GM12801 (cell line): ENCODE results near the gene DYNLT4.

ENCODE experiments used
- TF ChIP-seq, protein P1 (sequence below): IDR thresholded peaks from one replicate; pipeline ENCODE4 v1.5.1; 2011; ENCODE audit warnings: control low read depth; ENCODE audit not compliant: insufficient read length; ENCODE audit errors: extremely low read depth

Gene DYNLT4, protein sequence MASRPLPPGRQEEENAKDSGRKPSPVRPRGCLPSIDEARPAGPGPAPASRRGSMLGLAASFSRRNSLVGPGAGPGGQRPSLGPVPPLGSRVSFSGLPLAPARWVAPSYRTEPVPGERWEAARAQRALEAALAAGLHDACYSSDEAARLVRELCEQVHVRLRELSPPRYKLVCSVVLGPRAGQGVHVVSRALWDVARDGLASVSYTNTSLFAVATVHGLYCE

DNA sequence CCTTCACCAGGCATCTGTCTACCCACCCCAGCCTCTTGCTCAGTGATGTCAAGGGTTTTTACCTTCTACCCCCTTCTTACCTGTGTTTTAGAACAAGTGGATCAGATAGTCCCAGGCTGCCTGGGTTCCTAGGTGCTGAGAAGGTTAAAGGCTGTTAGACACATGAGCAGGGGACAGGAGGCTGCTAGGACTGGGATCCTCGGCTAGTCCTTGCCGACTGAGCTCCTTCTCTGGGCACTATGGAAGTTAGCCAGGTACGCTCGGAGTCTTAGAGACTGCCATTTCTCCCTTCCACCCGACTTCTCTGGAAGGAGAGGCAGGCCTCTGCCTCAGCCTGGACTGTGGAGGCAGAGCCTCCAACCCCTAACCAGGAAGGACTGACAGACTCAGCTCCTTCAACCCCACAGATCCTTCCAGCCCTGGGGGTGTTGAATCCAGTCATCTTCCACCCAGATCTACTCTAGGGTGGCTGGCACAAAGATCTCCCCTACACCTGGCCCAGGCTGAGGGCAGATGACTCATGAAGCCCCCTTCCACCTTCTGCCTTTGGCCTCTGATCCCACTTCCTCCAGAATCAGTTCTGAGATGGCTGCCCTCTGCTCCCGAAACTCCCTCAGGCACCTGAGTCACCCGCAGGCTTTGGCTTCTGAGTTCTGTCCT, at the start of gene DYNLT4:
TSS of gene DYNLT4 (minus strand) at position 648 of the 660 bp plus-strand sequence. CDS start 683 bp downstream, outside the sequence.
- TF ChIP-seq, protein P1, sequence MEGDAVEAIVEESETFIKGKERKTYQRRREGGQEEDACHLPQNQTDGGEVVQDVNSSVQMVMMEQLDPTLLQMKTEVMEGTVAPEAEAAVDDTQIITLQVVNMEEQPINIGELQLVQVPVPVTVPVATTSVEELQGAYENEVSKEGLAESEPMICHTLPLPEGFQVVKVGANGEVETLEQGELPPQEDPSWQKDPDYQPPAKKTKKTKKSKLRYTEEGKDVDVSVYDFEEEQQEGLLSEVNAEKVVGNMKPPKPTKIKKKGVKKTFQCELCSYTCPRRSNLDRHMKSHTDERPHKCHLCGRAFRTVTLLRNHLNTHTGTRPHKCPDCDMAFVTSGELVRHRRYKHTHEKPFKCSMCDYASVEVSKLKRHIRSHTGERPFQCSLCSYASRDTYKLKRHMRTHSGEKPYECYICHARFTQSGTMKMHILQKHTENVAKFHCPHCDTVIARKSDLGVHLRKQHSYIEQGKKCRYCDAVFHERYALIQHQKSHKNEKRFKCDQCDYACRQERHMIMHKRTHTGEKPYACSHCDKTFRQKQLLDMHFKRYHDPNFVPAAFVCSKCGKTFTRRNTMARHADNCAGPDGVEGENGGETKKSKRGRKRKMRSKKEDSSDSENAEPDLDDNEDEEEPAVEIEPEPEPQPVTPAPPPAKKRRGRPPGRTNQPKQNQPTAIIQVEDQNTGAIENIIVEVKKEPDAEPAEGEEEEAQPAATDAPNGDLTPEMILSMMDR = no peak

DNA sequence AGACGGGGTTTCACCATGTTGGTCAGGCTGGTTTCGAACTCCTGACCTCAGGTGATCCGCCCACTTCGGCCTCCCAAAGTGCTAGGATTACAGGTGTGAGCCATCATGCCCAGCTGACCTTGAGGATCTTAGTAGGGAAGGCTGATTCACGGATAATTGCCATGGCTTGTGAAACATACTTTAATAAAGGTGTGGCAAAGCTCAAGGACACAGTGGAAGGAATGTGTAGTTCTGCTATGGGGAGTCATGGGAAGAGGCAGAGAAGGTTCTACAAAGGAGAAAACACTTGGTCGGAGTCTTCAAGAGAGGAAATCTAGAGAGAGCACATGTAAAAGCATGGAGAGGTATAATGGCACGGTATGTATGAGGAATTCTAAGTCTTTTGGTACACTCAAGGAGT, 48.6 kb upstream of the DYNLT4 start:
- TF ChIP-seq, protein P1 = no peak

DNA sequence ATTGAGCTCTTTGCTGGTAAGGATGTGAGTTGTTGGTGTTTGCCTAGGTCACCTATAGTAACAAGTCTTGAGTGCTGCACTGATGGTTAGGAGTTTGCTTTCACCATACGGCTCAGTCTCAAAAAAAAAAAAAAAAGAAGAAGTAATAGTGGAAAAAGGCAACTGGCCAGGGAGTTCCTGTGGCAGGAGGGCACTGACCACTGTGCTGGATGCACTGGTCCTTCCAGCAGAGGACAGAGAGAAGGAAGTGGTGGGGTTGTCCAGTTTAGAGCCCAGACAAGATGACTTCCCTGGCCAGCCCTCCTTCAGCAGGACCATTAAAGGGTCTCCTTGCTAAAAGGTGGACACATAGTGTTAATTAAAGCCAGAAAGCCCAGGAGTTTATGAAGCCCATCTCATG, 47.8 kb upstream of the DYNLT4 start:
- TF ChIP-seq, protein P1 = no peak

DNA sequence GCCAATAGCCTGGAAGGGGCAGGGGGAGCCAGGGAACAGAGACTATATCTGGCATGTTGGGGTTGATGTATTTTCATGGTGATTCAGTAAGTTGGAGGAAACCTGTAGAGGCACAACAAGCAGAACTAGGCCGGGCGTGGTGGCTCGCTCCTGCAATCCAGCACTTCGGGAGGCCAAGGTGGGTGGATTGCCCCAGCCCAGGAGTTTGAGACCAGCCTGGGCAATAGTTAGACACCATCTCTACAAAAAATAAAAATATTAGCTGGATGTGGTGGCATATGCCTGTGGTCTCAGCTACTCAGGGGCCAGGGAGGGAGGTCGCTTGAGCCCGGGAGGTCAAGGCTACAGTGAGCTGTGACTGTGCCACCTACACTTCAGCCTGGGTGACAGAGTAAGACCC, 46.0 kb upstream of the DYNLT4 start:
- TF ChIP-seq, protein P1 = no peak

DNA sequence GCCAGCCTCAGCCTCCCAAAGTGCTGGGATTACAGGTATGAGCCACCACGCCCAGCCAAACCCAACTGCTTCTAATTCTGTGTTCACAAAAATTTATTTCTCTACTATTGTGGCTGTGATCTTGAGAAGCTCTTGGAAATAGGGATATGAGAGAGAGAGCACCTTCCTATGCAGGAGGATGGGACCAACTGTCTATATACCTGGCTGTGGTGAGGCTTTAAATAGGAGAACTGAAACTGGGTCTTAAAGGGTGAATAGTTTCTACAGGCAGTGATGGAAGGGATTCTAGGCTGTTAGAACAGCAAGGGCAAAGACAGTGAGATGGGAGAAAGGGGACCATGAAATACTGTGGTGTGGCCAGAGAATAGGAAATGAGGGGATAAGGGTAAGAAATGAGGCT, 44.2 kb upstream of the DYNLT4 start:
- TF ChIP-seq, protein P1 = no peak

DNA sequence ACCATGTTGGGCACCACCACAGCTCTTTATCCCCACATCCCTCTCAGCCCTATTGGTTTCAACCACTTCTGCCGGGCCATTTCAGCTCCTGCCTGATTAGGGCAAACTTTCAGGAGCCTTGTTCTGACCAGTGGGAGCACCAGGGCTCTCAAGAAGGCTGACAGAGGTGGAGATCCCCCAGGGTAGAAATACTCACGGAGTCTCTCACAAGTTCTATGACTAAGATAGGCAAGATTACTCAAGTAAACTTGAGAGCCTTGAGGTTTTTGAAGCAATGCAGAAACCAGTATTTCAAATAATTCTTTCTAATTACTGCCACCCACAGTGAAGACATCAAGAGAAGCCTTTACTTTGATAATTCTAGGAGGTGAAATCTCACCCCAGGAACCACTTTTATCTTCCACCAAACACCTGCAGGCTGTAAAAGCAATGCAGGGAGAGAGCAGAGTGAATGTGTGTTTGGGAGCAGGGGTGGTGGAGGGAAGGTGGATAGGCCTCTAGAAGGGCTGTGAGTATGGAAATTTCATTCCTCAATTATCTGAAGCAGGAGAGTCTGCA, 42.5 kb upstream of the DYNLT4 start:
- TF ChIP-seq, protein P1 = no peak

DNA sequence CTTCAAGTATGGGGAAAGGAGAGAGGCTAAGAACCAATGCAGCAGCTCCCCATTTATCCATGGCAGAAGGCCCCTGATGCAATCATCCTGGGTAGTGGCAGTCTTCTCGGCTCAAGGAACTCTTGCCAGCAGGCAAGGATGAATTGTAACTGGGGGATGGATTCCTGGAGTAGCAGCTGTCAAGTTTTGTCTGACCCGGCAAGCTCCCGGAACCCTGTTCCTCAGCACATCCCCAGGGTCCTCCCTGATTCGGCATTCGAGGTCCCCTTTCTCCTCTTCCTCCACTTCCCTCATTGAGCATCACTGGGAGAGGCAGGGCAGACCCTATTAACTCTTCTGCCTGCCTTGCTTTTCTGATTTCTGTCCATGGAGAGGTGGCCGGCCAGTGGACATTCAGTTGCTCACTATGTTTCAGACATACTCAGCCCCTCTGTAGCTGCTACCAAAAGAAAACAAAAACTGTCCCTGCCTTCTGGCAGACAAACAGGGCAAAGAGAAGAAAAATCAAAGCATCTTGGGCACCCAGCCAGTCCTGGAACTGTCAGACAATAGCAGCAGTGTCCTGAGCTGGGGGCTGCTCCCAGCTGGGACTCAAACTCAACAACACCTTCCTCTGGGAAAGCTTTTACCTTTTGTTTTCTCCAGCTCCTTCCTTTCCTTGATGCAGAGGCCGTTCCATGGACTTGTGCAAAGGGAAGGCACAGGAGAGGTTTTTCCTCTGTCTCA, 41.5 kb upstream of the DYNLT4 start:
- TF ChIP-seq, protein P1 = no peak
